Hematopoietic multipotent progenitor cell treated with erythropoietin and hydrocortisone succinate and interleukin-3 and kit ligand, for 8 days (in vitro differentiated cells): ENCODE measurements around the gene DENND1B.

ENCODE experiments used
- DNase-seq: peaks from one replicate; pipeline ENCODE4 v3.0.0-alpha.2; 2015

DENND1B gene

DNA sequence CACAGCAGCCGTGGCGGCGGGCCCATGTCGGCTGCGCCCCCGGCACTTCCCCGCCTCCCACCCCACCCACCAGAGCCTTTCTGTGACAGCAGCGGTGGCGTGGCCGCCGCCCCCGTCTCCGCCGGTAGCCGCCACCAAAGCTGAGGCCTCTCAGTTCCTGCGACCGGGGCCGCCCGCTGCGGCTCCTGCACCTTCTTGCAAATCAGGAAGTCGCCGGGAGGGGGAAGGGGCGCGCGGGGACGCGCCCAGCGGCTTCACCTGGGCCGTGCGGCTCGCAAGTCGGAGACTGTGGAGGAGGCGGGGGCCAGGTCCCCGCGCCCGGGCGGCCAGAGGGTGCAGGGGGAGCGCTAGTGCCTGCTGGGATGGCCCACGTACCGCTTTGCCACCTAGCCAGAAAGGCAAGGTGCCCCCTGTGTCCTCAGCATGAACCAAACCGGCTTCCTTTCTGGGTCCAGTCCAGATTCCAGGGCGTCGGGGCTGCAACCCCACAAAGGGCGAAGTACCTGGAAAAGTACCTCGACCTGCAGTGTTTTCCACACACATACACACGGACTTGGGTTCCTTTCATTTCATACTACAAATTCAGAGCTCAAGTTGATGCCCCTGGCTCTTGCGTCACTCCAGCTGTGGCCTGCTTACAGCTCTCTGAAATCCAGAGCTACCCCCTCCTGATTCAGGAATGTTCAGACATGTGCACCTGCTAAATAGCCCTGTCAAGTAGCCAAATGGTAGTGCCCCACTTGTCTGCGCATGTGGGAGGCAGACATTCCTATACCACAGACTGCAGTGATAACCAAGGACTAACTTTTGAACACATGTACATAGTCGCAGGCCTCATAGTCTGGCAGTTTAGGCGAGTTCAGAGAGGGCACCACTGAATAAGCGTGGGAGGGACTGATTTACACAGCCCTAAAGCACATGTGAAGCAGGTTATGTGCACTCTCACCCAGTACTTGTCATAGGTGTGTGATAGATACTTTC, at the start of gene DENND1B:
Gene DENND1B, minus strand, starts transcription at position 199 of the 981 bp plus-strand sequence. CDS start 325 bp downstream, outside the sequence.
- peak; percentile 58 for DNase-seq

DNA sequence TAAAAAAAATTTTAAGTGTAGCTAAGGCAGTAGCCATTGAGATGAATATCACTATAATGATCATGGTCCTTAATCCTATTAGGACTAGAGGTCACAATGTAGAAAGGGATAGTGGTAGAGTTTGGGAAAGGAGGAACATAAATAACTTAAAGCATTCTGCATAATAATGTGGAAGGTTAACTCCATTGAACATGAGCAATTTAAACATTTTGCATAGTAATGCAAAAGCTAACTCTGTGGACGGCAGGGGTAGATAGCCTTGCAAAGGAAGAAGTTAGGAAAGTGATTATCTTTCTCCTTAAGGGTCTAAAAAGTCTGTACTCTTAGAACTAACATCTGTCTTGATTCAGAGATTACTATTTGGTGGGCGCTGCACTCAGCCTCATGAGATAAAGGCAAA, 39.0 kb upstream of the DENND1B start:
- no peak for DNase-seq

GRCh38 chr1:197813741-197814140, 38.5 kb upstream of the DENND1B start:
- no peak for DNase-seq

GRCh38 chr1:197811769-197812168, 36.5 kb upstream of the DENND1B start:
- no peak for DNase-seq

- no peak for DNase-seq
Measured at GRCh38 chr1:197810812-197811211, 35.5 kb upstream of the DENND1B start.

DNA sequence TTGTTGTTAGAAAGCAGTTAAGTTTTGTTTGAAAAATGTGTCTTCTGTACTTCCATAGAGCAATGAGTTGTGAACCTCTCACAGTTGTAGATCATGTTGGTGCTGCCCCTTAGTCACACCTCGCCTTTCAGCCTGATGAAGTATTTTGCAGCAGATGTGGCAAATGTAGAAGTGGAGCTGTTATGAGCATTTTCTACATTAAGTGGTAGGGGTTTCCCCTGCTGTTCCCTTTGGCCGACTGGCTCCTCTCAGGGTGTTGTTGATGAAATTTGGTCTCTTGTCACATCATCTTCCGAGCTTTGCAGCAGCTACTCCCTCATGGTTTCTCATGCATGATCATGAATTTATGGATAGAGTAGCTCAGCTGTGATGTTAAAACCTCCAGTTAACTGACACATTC, 33.6 kb upstream of the DENND1B start:
- DNase-seq = no peak

- no peak for DNase-seq
Measured at GRCh38 chr1:197807739-197808453, 32.6 kb upstream of the DENND1B start.

- no peak for DNase-seq
Measured at GRCh38 chr1:197807216-197807615, 31.9 kb upstream of the DENND1B start.

DNA sequence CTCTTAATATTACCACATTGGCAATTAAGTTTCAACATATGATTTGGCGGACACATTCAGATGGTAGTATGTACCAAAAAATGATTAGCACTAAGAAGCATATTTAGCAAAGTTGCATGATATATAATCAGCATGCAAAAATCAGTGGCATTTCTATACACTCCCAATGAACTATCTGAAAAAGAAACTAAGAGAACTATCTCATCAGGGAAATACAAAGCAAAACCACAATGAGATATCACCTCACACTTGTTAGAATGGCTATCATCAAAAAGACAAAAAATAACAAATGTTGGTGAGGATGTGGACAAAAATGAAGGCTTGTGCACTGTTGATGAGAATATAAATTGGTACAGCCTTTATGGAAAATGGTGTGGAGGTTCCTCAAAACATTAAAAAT, 31.4 kb upstream of the DENND1B start:
- no peak for DNase-seq

DNA sequence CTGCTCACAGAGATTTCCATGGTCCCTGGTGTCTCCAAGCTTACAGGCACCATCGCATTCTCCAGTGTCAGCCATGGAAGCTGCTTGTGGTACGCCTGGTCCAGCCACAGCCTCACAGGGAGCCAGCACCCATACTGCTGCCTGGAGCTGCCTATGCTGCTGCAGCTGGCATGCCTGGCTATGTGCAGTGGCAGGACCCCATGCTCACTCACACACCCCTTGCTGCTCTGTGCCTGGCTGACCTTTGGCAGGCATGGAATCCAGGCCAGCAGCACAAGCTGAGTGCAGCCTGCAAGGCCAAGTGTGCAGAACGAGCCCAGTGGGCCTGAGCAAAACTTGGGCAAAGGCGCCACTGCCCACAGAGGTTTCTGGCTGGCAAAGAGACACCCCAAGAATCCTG, 26.4 kb upstream of the DENND1B start:
- DNase-seq = no peak

GRCh38 chr1:197801111-197801482, 25.8 kb upstream of the DENND1B start:
- no peak for DNase-seq

GRCh38 chr1:197800379-197801110, 25.3 kb upstream of the DENND1B start:
- no peak for DNase-seq

DNA sequence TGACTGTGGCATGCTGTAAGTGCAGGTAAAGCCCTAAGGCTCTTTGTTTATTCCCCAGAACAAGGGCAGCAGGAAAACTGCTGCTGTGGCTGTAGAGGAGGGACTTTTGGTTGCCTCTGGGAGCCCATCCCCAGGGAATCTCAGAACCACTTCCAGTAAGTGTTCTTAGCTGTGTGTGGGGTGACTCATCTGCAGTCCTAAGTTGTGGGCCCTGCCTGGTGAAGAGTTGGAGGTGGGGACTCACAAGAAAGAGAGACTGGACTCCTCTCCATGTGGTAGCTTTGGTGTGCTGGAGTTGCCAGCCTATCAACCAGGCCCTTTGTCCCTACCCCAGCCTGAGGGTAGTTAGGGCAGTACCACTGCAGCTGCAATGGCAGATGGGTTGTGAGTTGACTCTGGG, 24.0 kb upstream of the DENND1B start:
- no peak for DNase-seq

DNA sequence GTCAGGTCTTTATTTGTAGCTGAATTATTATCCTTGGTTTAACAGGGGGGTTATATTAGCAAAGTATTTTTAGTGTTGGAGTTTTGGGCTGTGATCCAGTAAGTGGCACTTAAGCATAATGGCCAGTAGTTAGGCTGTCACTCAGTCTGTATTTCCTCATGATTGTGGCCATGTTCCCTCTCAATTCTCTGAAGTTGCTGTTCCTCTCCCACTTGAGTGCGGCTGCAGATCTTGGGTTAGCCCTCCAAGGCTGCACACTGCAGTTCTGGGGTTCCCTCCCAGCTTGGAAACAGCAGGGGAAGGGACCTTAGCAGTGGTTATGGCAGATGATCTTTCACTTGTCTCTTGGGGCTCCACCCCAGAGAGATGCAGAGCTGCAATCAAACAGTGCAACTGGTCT, 23.2 kb upstream of the DENND1B start:
- no peak for DNase-seq

GRCh38 chr1:197797010-197797409, 21.7 kb upstream of the DENND1B start:
- no peak for DNase-seq

- no peak for DNase-seq
Measured at GRCh38 chr1:197788741-197789739, 13.8 kb upstream of the DENND1B start.

GRCh38 chr1:197787623-197788536, 12.6 kb upstream of the DENND1B start:
- no peak for DNase-seq

GRCh38 chr1:197787056-197787455, 11.8 kb upstream of the DENND1B start:
- no peak for DNase-seq

GRCh38 chr1:197786280-197786679, 11.0 kb upstream of the DENND1B start:
- no peak for DNase-seq

GRCh38 chr1:197783510-197783948, 8.2 kb upstream of the DENND1B start:
- no peak for DNase-seq
